ENCODE measurements around the gene SULT6B1. TPM values are rescaled to one million over a fixed set of nuclear protein-coding genes. Genes with fewer than 3 reads are reported as not detected.
A peak's percentile ranks its signal among the peaks of the same experiment; 100 is the strongest.
"Not testable (repeated sequence)": the region's sequence is repeated elsewhere in the genome, so short reads cannot be mapped to it uniquely, and the experiment has no call there.

The SULT6B1 gene
- not detected in 2 replicates for polyA plus RNA-seq (2014; cell fraction: cytosol; rRNA removed)
- not detected in 2 replicates for polyA plus RNA-seq (2014; cell fraction: nucleus; rRNA removed)

GRCh38 chr2:37188570-37188969 is at the start of gene SULT6B1:
TSS of gene SULT6B1 (minus strand) at chr2:37188670. CDS start at chr2:37188640, 30 bp downstream.
- no peak for DNase-seq (ENCODE audit: low spot score)

GRCh38 chr2:37232131-37232933 is 43.9 kb upstream of the SULT6B1 start:
- DNase-seq (ENCODE audit: low spot score), result peak; percentile 6

GRCh38 chr2:37231241-37232130 is 43.0 kb upstream of the SULT6B1 start, which contains the start of the genes CEBPZ and NDUFAF7:
TSS of gene CEBPZ (minus strand) at chr2:37231596. CDS start at chr2:37231567, 29 bp downstream.
TSS of gene NDUFAF7 (plus strand) at chr2:37231658. CDS start at chr2:37231706, 48 bp downstream.
- peak; percentile 83 for DNase-seq (ENCODE audit: low spot score)

GRCh38 chr2:37230581-37230980 is 42.1 kb upstream of the SULT6B1 start:
- DNase-seq (ENCODE audit: low spot score), result peak; percentile 1

- no peak for DNase-seq (ENCODE audit: low spot score)
Observed at GRCh38 chr2:37228788-37229187, 40.3 kb upstream of the SULT6B1 start.

- no peak for DNase-seq (ENCODE audit: low spot score)
Observed at GRCh38 chr2:37226863-37227262, 38.4 kb upstream of the SULT6B1 start.

- DNase-seq (ENCODE audit: low spot score), result not testable (repeated sequence)
Observed at GRCh38 chr2:37225129-37225528, 36.7 kb upstream of the SULT6B1 start.

GRCh38 chr2:37224063-37224462 is 35.6 kb upstream of the SULT6B1 start:
- DNase-seq (ENCODE audit: low spot score), result no peak

- DNase-seq (ENCODE audit: low spot score), result no peak
Observed at GRCh38 chr2:37223131-37223530, 34.7 kb upstream of the SULT6B1 start.

GRCh38 chr2:37219046-37219445 is 30.6 kb upstream of the SULT6B1 start:
- DNase-seq (ENCODE audit: low spot score), result no peak

- no peak for DNase-seq (ENCODE audit: low spot score)
Observed at GRCh38 chr2:37215250-37215649, 26.8 kb upstream of the SULT6B1 start.

- DNase-seq (ENCODE audit: low spot score), result no peak
Observed at GRCh38 chr2:37211939-37212338, 23.5 kb upstream of the SULT6B1 start.

- DNase-seq (ENCODE audit: low spot score), result no peak
Observed at GRCh38 chr2:37211212-37211611, 22.7 kb upstream of the SULT6B1 start.

GRCh38 chr2:37206760-37207159 is 18.3 kb upstream of the SULT6B1 start:
- DNase-seq (ENCODE audit: low spot score), result not testable (repeated sequence)

- no peak for DNase-seq (ENCODE audit: low spot score)
Observed at GRCh38 chr2:37205689-37206341, 17.3 kb upstream of the SULT6B1 start.

- not testable (repeated sequence) for DNase-seq (ENCODE audit: low spot score)
Observed at GRCh38 chr2:37205071-37205661, 16.7 kb upstream of the SULT6B1 start.

GRCh38 chr2:37203708-37204107 is 15.2 kb upstream of the SULT6B1 start:
- DNase-seq (ENCODE audit: low spot score), result no peak

- DNase-seq (ENCODE audit: low spot score), result no peak
Observed at GRCh38 chr2:37201766-37202165, 13.3 kb upstream of the SULT6B1 start.

GRCh38 chr2:37201208-37201607 is 12.7 kb upstream of the SULT6B1 start:
- DNase-seq (ENCODE audit: low spot score), result no peak

GRCh38 chr2:37198681-37199065 is 10.2 kb upstream of the SULT6B1 start:
- DNase-seq (ENCODE audit: low spot score), result no peak

Data from SK-N-DZ (cell line).